ENCODE measurements around the gene NUBP1.
"Not testable (repeated sequence)": the region's sequence is repeated elsewhere in the genome, so short reads cannot be mapped to it uniquely, and the experiment has no call there.

The NUBP1 gene

DNA sequence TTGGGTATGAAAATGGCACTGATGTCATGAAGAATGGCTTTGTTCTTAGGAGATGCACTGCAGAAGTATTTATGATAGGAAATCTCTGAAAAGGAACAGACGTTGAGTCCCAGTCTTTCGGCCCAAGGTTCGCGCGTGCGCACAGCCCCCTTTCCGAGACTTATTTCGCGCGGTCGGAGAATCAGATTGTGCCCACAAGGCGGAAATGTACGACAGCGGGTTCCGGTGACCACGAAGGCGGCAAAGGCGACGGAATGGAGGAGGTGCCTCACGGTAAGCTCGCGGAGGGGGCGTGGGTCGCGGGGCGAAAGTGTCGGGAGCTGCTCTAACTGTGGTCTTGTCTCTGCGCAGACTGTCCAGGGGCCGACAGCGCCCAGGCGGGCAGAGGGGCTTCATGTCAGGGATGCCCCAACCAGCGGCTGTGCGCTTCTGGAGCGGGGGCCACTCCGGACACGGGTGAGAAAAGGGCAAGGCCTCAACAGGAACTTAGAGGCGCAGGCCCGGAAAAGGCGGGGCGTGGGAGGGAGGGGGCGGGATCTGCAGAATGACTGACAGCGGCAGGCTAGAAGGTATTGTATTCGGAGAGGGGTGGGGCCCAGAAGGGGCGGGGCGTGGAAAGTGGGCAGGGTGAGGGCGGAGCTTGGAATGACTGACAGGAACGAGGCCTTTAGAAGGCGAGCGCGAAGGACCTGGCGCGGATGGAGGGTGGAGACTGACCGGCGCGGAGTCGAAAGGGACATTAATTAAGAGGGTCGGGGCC lies at the start of gene NUBP1:
TSS of gene NUBP1 (plus strand) at position 233 of the 760 bp plus-strand sequence. CDS start at position 255, 22 bp downstream.
- DNase-seq: peak; percentile 99

DNA sequence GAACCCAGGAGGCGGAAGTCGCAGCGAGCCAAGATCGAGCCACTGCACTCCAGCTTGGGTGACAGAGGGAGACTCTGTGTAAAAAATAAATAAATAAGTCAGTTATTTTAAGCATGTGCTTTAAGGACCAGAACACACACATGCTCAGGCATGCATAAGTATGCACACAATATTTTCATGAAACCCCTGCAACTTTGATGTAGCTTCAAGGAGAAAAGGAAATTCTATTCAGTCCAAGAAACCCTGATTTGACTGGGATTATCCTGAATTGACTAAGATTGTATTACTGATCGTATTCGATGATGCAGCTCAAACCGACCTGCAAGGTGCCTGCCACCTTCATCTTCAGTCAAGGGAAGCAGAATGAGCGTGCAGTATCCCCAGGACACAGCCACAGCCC lies 49.8 kb upstream of the NUBP1 start:
- no peak for DNase-seq

DNA sequence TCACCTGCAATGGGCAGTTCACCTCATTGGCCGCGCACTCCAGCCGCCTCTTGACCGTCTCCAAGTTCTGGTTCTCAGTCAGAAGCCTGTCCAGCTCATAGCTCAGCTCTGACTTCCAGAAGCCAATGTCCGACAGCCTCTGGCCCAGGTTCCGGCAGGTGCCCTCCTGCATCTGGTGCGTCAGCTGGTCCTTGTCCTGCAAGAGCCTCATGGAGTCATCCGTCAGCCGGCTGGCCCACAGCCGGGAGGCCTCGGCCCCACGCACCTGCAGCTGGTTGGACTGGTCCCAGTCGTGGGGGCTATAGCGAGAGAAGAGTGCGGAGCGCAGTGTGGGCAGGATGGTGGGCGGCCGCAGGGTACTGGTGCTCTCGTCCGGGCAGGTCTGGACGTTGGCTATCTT lies 49.3 kb upstream of the NUBP1 start:
- no peak for DNase-seq

DNA sequence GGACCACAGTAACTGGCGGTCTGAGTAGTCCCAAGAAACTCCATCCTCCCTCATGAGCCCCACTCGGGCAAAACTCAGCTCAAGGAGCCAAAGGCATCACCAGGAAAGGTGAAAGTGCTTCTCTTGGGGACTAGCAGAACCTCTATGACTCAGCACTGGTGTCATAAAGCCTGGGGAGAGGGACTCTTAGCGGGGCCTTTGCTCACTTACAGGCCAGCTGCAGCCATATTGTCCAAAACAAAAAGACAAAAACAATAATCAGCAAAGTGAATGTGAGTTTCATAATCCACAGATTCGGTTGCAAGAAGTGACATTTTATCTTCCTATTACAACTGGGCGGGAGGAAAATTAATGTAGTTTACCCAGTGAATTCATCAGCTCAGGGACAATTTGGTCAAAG lies 48.8 kb upstream of the NUBP1 start, which contains the start of gene TEKT5:
TSS of gene TEKT5 (minus strand) at position 101 of the 400 bp plus-strand sequence. CDS start at position 44, 57 bp downstream.
- no peak for DNase-seq

DNA sequence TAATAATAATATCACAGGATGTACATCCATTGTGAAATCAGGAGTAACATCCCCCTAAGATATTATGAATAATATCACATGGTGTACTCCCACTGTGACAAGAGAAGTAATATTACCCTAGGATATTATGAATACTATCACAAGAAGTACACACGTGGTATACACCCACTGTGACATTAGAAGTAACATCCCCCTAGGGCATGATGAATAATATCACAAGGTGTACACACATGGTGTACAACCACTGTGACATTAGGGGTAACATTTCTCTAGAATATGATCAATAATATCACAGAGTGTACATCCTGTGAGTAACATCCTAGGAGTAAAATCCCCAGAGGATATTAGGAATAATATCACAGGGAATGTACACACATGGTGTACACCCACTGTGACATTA lies 43.9 kb upstream of the NUBP1 start:
- no peak for DNase-seq

DNA sequence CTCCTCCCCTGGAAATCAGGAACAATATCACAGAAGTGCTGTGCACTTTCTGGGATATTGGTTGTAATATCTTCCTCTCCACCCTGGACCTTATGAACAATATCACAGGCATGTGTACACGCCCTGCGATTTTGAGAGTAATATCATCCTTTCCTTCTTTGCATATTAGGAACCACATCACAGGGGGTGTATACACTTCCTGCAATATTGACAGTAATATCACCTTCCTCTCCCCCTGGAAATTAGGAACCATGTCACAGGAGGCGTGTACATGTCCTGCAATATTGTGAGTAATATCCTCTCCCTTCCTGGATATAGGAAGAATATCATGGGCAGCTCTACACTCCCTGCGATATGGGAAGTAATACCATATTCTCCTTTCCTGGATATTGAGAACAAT lies 34.7 kb upstream of the NUBP1 start:
- DNase-seq: no peak

DNA sequence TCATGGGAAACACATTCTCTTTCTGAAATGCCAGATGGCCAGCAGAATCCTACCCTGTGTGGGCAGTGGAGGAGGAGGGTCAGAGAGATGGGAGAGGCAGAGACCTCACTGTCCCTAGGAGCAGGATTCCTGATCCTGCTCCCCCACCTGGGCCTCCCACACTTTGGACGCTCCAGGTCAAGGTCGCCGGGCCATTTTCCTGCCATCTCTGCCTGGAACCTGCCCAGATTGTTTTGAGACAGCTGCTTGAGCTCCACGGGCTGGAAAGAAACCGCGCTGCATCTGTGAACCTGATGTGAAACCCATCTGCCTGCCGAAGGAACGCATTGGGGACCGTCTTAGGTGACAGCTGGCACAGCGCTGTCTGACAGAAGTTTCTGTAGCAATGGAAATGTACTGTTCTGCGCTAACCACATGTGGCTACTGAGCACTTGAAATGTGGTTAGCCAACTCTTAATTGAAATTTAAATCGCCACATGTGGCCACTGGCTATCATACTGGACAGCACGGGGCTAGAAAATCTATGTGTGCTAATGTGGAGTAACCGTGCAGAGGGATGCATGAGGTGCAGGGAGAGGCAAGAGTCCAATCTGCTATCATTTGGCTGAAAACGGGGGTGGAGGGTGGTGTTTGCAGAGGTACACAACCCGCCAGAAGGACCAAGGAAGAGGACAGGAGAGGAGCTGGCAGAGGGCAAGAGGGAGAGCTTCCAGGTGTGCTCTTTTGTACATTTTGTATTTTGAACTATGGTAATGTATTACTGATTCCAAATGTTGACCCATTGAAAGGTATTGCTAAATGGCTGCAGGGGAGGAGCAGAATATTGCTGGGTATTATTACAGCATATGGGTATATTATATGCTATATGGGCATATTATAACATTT lies 15.4 kb upstream of the NUBP1 start:
- no peak for DNase-seq

DNA sequence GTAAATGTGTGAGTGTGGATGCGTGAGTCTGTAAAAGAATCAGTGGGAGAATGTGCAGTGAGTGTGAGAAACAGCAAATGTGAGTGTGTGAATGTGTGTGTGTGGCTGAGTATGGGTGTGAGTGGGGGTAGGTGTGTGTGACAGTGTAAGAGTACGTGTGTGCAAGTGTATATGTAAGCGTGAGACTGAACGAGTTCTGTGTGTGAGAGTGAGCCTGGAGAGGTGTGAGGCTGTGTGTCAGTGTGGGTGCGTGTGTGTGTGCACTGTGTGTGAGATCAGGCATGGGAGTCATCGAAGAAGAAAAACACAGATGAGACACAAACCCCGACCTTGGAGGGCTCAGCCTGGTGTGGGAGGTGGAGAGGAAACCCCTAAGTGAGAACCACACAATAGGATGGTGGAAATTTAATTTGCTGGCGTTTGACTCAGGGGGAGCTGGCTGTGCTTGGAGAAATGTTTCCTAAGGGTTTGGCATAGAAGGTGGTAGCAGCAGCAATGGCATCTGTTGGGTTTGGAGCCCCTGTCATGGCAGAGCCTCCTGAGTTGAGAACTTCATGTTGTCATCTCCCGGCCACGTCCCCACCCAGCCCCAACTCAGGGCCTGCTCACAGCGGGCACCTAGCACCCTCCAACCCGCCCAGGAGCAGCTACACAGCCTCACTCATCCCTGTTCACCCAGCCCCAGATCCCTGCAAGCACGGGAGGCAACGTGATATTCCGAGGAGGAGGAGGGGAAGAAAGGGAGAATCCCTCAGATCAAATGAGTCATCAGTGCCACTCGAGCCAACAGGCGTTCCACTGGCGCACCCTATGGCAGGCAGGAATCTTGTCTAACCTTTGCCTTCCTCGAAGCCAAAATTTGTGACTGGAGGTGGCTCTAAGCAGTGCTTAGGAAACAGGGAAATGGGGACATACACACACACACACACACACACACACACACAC lies 14.3 kb upstream of the NUBP1 start:
- no peak for DNase-seq

DNA sequence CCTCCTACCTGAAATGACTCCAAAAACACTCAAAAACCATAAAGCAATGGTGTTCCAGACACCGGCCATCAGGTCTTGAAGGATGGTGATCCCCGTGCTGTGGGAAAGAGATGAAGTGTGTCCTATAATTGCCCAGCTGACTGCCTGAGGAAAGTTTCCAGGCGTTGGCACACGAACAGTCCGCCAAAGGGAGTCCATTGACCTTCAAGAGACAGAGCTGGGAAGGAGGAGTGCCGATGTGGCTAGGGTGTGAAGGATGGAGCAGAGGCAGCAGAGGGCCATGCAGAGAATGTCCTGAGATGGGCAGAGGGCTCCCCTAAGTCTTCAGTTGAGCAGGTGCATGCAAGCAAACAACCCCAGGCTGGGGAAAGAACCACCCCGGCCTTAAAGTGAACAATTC lies 11.9 kb upstream of the NUBP1 start:
- no peak for DNase-seq

DNA sequence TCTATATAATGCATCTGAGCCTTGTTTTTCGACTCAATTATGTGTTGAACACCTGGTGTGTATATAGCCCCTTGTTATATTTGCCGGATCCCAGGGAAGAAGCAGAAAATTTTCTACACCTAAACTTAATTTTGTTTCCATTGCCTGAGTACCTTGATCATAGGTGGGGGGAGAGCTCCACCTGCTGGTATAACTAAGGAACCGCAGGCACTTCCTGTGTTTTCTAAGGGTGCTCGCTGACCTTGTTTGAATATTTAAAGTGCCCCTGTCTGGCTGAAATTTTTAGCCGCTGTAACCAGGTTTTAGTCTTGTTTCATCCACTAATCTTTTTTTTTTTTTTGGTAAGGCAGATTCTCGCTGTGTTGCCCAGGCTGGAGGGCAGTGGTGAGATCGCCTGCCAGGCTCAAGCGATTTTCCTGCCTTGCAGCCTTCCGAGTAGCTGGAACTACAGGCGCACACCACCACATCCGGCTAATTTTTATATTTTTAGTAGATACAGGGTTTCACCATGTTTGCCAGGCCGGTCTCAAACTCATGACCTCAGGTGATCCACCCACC lies 6.5 kb upstream of the NUBP1 start:
- DNase-seq: peak; percentile 62

DNA sequence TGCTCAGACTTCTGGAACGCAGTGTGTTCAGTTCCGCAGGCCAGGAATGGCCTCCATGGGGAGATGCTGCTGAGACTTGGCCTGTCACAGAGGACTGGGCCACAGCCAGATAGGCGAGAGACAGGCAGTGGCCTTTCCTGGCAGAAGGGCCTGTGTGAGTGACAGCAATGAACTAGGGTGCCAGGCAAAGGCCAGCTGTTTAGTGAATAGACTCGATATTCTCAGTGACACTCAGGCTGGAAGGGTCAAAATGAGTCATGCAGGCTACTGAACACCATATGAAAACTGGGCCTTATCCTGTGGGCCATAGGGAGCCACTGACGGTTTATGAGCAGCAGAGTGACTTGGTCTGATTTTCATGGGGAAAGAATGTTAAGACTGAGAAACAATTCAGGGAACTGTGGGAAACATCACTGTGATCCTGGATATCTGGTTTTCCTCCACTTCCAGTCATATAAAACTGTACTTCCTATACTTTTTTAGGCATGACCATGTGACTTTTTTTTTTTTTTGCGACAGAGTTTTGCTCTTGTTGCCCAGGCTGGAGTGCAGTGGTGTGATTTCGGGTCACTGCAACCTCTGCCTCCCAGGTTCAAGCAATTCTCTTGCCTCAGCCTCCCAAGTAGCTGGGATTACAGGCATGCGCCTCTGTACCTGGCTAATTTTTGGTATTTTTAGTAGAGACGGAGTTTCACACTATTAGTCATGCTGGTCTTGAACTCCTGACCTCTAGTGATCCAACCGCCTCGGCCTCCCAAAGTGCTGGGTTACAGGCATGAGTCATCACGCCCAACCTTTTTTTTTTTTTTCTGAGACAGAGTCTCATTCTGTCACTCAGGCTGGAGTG lies 5.2 kb upstream of the NUBP1 start:
- peak; percentile 48 for DNase-seq

DNA sequence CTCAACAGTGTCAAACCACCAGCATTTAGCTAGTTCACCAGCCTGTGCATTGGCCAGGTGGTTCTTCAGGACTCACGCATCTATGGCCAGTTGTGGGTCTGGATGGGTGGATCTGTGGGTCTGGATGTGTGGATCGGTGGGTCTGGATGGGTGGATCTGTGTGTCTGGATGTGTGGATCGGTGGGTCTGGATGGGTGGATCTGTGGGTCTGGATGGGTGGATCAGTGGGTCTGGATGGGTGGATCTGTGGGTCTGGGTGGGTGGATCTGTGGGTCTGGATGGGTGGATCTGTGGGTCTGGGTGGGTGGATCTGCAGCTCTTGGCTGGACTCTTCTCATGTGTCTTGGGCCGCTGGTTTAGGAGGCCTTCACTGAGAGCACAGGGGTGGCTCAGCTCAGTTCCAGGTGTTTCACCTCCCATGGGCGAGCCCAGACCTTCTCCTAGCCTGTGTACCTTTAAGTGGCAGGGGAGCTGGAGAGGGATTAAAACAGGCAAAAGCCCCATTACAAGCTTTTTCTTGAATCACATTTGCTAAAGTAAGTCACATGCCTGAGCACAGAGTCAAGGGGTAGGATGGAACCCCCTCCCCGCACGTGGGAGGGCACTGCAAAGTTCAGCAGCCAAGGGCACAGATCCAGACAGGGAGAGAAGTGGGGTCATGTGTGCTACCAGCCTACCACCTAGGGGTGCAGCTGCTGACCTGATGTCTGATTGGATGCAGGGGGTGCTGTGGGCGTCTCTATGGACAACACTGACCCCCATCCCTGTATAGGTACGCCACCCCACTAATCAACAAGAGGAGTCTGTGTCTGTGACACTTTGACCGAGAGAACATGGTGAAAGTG lies 3.4 kb upstream of the NUBP1 start:
- no peak for DNase-seq

DNA sequence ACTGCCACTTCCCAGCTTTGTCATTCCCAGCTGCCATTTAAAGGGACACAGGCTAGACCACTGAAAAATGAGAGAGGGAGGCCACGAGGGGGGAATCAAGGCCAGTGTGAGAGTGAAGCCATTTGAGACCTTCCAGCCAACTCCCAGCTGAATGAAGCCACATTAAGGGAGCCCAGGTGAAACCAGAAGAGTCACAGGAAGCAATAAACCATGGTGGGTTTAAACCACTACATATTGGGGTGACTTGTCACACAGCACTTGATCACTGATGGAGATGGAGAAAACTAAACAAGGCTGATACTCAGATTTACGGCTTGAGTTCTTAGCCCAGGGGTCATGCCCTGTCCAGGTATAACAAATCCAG lies 2.8 kb upstream of the NUBP1 start:
- DNase-seq: no peak

DNA sequence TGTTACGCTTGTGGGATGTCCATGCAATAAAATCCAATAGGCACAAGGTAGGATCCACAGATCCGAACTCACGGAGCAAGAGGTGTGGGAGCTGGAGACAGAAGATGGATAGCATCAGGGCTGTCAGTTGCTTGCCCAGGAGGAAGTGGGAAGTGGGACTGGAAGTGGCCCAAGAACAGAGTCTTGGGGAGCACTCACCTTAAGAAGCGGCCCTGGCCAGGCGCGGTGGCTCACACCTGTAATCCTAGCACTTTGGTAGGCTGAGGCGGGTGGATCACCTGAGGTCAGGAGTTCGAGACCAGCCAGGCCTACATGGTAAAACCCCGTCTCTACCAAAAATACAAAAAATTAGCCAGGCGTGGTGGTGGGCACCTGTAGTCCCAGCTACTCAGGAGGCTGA lies 2.4 kb upstream of the NUBP1 start:
- not testable (repeated sequence) for DNase-seq

DNA sequence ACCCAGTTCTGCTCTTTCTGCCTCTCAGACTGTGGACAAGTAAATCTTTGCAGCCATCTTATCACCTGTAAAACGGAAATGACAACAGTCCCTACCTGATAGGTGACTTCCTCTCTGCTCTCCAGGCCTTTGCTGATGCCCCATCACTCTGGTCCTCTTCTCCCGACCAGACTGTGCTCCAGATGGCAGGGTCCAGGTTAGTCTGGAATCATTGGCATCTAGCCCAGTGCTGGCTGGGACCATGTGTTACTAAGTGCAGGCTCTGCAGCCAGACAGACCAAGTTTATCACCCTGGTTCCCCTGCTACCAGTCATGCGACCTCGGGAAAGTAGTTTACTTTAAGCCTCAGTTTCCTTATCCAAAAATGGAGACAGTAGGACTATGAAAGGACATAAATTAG lies 1.8 kb upstream of the NUBP1 start:
- no peak for DNase-seq

DNA sequence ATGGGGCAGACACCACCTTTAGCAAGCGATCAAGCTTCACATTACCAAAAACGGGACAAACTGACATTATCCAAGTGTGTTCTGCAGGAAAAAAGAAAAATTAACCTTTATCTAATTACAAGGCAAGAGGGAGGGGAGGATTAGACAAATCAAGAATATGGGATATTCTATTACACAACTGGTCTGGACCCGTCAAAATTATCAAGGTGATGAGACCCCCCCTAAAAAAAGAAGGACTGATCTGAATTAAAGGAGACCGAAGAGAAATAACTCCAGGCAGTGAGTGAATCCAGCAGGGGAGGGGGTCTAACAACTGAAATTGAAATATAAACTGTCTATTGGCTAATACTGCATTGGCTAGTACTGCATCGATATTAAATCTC lies 424 bp upstream of the NUBP1 start:
- DNase-seq: no peak

DNA sequence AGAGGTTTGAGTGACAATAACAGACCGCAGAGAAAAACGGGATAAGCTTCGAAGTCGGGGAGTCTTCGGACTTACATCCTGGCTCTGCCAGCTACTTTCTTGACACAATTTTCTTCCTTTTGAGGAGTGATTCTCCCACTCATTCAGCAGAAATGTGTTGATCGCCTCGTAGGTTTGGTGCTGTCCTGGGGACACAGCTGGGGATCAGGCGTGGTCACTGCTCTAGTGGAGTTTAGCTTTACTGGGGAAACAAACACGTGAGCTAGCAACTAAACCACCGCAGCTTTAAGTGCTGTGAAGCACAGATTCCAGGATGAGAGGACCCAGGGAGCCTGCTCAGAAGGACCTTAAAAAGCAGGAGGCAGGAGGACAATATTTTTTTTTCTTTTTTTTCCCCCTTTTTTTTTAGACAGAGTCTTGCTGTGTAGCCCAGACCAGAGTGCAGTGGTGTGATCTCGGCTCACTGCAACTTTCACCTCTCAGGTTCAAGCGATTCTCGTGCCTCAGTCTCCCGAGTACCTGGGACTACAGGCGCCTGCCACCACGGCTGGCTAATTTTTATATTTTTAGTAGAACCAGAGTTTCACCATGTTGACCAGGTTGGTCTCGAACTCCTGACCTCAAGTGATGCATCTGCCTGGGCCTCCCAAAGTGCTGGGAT lies 858 bp downstream of the NUBP1 start:
- DNase-seq: no peak

DNA sequence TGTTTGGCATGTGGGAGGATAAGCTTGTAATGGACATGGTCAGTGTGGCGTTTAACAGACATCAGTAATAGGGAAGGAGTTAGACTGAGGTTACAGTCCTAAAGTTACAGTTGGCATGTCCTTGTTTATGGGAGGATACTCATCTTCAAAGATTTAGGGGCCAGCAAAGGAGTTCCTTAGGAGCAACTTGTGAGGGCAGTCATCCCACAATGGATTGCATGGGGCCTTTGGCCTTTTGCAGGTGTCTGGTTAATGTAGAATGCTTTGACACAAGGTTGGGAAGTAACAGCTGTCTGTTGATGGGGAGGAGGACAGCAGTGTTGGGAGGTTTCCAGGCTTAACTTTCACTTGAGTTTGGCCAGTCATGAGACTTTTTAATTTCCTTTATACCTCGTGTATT lies 2.2 kb downstream of the NUBP1 start:
- DNase-seq: no peak

DNA sequence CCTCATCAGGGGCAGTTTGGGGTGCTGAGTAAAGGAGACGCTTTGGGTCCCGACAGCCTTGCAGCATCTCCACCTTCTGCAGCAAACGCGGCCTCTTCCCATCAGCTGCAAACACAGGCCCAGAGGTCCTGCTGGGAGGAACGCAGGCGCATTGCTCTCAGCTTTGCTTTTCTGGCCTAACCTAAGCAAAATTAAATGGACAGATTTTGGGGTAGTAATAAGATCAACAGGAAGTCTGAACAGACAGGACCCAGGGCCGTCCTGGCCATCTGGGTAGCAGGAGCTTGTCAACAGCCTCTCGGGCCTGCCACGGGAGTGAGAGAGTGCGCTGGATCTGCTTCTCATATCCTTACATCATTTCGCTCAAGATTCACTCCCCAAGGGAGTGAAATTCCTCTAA lies 7.2 kb downstream of the NUBP1 start:
- DNase-seq: no peak

DNA sequence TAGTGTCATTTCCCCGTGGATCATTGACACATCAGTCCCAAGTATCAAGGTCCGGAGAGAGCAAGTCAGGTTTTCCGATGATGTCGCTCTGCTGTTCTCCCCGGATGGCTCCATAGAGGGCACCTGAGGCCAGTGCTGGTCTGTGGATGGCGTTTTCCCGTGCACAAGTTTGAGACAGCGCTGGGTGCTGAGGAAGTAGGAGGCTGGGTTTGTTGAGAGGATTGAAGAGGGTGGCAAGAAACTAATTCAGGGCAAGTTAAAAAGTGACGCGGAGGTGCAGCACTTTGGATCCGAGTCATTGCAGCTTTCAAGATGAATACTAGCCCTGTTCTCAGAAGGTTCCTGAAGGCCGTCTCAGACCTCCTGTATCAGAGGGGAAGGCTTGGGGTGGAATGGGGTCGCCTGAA lies 7.7 kb downstream of the NUBP1 start:
- DNase-seq: no peak
